ENCODE results near the gene ZDHHC7.

DNA sequence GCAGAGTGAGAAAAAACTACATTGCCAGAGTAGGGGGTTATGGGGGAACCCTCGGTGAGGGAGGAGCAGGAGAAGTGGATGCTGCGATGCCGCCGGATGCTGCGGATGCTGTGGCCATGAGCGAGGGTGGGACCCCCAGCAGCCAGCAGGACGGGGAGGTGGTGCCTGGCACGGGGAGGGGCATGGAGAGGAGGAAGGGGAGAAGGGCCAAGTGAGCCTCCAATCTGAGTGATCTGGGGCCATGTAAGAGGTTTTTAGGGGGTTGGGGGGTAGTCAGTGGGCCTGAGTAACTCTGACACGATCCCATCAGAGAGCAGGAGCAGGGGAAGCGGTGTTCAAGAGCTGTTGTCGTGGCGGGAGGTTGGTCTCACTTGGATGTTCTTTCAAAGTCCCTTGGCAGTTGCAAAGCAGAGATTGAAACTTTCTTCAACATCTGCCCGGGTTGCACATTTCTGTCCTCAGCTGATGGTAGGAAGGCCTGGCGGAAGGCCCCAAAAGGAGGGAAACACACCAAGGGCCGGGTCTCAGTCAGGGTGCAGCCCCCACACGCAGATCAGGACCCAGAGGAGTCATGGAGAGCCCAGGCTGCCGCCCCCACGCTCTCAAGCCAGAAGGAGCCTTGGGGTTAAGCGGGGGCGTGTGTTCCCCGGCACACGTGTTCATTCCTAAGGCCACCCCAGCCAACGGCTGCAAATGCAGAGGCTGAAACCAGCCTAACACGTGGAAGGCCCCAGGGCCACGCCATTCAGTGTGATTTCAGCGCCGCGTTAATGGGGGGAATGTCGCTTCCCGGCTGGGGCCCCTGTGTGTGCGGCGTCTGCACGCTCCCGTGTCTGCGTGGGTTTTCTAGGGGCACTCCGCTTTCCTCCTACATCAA, 81.7 kb downstream of the ZDHHC7 start:
- TF ChIP-seq, protein P1, sequence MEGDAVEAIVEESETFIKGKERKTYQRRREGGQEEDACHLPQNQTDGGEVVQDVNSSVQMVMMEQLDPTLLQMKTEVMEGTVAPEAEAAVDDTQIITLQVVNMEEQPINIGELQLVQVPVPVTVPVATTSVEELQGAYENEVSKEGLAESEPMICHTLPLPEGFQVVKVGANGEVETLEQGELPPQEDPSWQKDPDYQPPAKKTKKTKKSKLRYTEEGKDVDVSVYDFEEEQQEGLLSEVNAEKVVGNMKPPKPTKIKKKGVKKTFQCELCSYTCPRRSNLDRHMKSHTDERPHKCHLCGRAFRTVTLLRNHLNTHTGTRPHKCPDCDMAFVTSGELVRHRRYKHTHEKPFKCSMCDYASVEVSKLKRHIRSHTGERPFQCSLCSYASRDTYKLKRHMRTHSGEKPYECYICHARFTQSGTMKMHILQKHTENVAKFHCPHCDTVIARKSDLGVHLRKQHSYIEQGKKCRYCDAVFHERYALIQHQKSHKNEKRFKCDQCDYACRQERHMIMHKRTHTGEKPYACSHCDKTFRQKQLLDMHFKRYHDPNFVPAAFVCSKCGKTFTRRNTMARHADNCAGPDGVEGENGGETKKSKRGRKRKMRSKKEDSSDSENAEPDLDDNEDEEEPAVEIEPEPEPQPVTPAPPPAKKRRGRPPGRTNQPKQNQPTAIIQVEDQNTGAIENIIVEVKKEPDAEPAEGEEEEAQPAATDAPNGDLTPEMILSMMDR (IDR thresholded peaks at IDR 0.05; ENCODE audit: low read depth, low read length, missing input control) = no peak
- TF ChIP-seq, protein P2, sequence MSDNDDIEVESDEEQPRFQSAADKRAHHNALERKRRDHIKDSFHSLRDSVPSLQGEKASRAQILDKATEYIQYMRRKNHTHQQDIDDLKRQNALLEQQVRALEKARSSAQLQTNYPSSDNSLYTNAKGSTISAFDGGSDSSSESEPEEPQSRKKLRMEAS (IDR thresholded peaks at IDR 0.05) = no peak
- TF ChIP-seq HNF4G (IDR thresholded peaks at IDR 0.05) (no peak), EGR1 (IDR thresholded peaks at IDR 0.05; ENCODE audit: low read depth in 2 of 2) (no peak), YY1 (IDR thresholded peaks at IDR 0.05) (no peak), JUND (IDR thresholded peaks at IDR 0.05) (no peak), RAD21 (IDR thresholded peaks at IDR 0.05) (no peak), SP1 (IDR thresholded peaks at IDR 0.05) (no peak)
- TF ChIP-seq, protein P3, sequence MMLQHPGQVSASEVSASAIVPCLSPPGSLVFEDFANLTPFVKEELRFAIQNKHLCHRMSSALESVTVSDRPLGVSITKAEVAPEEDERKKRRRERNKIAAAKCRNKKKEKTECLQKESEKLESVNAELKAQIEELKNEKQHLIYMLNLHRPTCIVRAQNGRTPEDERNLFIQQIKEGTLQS (IDR thresholded peaks at IDR 0.05) = no peak
- TF ChIP-seq, protein P4, sequence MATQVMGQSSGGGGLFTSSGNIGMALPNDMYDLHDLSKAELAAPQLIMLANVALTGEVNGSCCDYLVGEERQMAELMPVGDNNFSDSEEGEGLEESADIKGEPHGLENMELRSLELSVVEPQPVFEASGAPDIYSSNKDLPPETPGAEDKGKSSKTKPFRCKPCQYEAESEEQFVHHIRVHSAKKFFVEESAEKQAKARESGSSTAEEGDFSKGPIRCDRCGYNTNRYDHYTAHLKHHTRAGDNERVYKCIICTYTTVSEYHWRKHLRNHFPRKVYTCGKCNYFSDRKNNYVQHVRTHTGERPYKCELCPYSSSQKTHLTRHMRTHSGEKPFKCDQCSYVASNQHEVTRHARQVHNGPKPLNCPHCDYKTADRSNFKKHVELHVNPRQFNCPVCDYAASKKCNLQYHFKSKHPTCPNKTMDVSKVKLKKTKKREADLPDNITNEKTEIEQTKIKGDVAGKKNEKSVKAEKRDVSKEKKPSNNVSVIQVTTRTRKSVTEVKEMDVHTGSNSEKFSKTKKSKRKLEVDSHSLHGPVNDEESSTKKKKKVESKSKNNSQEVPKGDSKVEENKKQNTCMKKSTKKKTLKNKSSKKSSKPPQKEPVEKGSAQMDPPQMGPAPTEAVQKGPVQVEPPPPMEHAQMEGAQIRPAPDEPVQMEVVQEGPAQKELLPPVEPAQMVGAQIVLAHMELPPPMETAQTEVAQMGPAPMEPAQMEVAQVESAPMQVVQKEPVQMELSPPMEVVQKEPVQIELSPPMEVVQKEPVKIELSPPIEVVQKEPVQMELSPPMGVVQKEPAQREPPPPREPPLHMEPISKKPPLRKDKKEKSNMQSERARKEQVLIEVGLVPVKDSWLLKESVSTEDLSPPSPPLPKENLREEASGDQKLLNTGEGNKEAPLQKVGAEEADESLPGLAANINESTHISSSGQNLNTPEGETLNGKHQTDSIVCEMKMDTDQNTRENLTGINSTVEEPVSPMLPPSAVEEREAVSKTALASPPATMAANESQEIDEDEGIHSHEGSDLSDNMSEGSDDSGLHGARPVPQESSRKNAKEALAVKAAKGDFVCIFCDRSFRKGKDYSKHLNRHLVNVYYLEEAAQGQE (IDR thresholded peaks at IDR 0.05) = no peak

Measured in liver (tissue), 3 donors.